Panc1 (cell line): ENCODE data around the gene RUNX1. TPM values are rescaled to one million over a fixed set of nuclear protein-coding genes. Genes with fewer than 3 reads are reported as not detected.

Source experiments
- ATAC-seq: fragments of 200-7000 bp; cut with Tn5 transposase; 2 replicates; pipeline ENCODE4 v1.9.1; 2020; ENCODE audit warnings: mild to moderate bottlenecking, moderate library complexity
- BruUV-seq: library from RNA; stranded (reverse); fragments of 400-500 nt; replicated peaks from 2 replicates; lab custom pipeline; 2021; lab: Mats Ljungman, UMichigan
- CTCF ChIA-PET: fragments of 300-600 bp; sonication (Branson Sonifier 250); formaldehyde crosslinking; loops from one replicate; lab custom pipeline; 2022; ENCODE audit warnings: antibody characterized with exemption; lab: Charles Lee
- POLR2A ChIA-PET: fragments of 300-600 bp; sonication (Branson Sonifier 250); formaldehyde crosslinking; loops from one replicate; lab custom pipeline; 2022; ENCODE audit warnings: antibody characterized with exemption; lab: Charles Lee
- DNase-seq: peaks from one replicate; pipeline ENCODE4 v3.0.0-alpha.2; 2010; ENCODE audit warnings: low read depth, low spot score
- H3K27ac ChIP-seq: 2 replicates; pipeline ENCODE4 v1.5.1; 2011; ENCODE audit warnings: mild to moderate bottlenecking, low read length, inconsistent platforms
- H3K27me3 ChIP-seq: fragments of 200-500 bp; sonication (Bioruptor generic); 2 replicates; pipeline ENCODE4 v1.6.0; 2014; ENCODE audit warnings: low read length, inconsistent platforms; ENCODE audit not compliant: control insufficient read depth, insufficient read depth
- H3K36me3 ChIP-seq: fragments of 200-500 bp; sonication (Bioruptor generic); 2 replicates; pipeline ENCODE4 v1.5.1; 2014; ENCODE audit warnings: inconsistent platforms, mild to moderate bottlenecking, low read length, moderate library complexity; ENCODE audit not compliant: control insufficient read depth, insufficient read depth
- H3K4me1 ChIP-seq: 2 replicates; pipeline ENCODE4 v1.5.1; 2011; ENCODE audit warnings: inconsistent platforms, mild to moderate bottlenecking, low read length, moderate library complexity; ENCODE audit not compliant: control insufficient read depth, insufficient read depth
- H3K4me3 ChIP-seq, 2 experiments: 2 replicates each; pipeline ENCODE4 v1.5.1; 2011 to 2012; ENCODE audit warnings: low read depth in 2 of 2, low read length in 2 of 2, mild to moderate bottlenecking in 2 of 2, inconsistent platforms in 1 of 2, moderate library complexity in 1 of 2
- H3K9me3 ChIP-seq: fragments of 200-500 bp; sonication (Bioruptor generic); 2 replicates; pipeline ENCODE4 v1.5.1; 2014; ENCODE audit warnings: low read depth, mild to moderate bottlenecking, inconsistent platforms, low read length, moderate library complexity; ENCODE audit not compliant: control insufficient read depth, insufficient read depth
- POLR2AphosphoS5 ChIP-seq: IDR thresholded peaks from 2 replicates; pipeline ENCODE4 v1.6.1; 2012; ENCODE audit warnings: mild to moderate bottlenecking, low read depth, low read length, moderate library complexity
- SIN3A ChIP-seq: IDR thresholded peaks from 2 replicates; pipeline ENCODE4 v1.6.1; 2012; ENCODE audit warnings: low read depth, mild to moderate bottlenecking, low read length, moderate library complexity, borderline replicate concordance; ENCODE audit not compliant: insufficient read depth
- TCF7L2 ChIP-seq: IDR thresholded peaks from 2 replicates; pipeline ENCODE4 v1.6.1; 2011; ENCODE audit warnings: mild to moderate bottlenecking, low read depth, low read length, inconsistent platforms
- in situ Hi-C: cut with HindIII; loops from 2 replicates; pipeline ENCODE4 v1.10.0; 2016; ENCODE audit warnings: low sequenced_read_pairs, low pct_unique_long_range_greater_than_20kb
- intact Hi-C: fragments of 100-400 bp; cut with micrococcal nuclease; formaldehyde crosslinking; loops from one replicate; pipeline ENCODE4 v1.10.0; 2022; ENCODE audit not compliant: unreplicated experiment
- total RNA-seq: library from RNA; stranded (reverse); gene quantifications from one replicate; pipeline ENCODE4 v1.2.1, GENCODE V29; 2021; ENCODE audit not compliant: unreplicated experiment
- TF ChIP-seq, protein P1 (sequence below), 2 experiments: IDR thresholded peaks; 2 replicates each; pipeline ENCODE4 v1.6.1; 2011 to 2012; ENCODE audit warnings: low read depth in 2 of 2, control low read depth in 1 of 2, low read length in 1 of 2, mild to moderate bottlenecking in 1 of 2, moderate library complexity in 1 of 2; ENCODE audit not compliant: insufficient read depth in 1 of 2
- TF ChIP-seq, protein P2 (sequence below): fragments of 450-650 bp; IDR thresholded peaks from 2 replicates; pipeline ENCODE4 v1.5.1; 2017; ENCODE audit warnings: mild to moderate bottlenecking

Gene RUNX1
- total RNA-seq, 1 experiment from 2014 or later = 22.4 TPM

DNA sequence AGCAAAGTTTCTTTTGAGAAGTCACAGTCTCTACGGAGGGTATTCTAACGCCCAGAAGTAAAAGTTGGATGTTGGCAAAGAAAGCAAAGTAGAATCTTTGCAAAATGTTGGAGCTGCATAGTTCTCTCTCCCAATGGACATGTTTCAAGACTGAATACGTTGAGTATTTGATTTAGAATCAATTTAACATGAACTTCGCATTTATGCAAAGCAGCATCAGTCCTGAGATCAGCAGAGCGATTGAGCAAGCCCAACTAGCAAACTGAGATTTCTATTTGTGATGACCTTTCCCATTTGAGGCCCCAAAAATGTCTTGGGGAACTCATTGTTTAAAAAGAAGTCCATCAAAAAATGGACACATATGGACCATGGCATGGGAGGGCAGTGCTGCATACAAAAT, 8.0 kb downstream of the RUNX1 start:
- BruUV-seq = no TSS peak
- in situ Hi-C loops = no loop called here
- no peaks in the 10 kb centered on the region for H3K36me3 ChIP-seq

DNA sequence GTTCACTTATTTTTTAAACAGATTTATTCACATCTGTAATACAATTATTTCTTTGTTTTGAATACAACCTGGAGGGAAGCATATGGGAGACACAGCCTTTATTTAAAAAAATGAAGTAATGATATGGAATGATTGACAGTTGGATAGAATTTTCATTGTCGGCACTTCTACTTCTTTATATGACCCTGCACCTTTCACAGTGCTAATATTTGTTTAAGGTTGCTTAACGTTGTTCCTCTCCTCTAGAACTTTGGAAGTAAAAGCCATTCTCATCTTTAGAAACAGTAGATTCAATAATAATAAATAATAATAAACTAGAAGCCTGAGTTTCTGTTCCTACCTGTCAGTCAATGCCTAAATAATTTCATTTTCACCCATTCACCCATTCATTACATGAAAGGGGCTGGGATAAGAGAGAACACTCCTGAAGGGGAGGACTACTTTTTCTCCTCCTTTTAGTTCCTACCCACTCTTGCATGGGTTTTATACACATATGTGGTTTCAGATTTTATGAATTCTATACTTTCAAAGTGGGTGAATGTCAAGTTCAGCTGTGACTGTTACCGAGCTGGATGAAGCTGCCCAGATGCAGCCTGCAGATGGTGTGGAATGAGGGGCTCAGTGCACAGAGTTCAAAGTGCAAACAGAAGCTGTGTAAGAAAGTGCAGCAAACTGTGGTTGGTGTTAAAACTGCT, 9.4 kb downstream of the RUNX1 start:
- Histone ChIP-seq H3K36me3 (no peaks in the 10 kb centered on the region), H3K9me3 (no peaks in the 10 kb centered on the region), H3K4me3 (no peak overlapping the region), H3K4me1 (no peaks in the 10 kb centered on the region), H3K27me3 (no peaks in the 10 kb centered on the region), H3K27ac (no peak overlapping the region)
- CTCF ChIA-PET = no interaction called here
- in situ Hi-C loops = no loop called here
- BruUV-seq = no TSS peak
- TF ChIP-seq, protein P1, sequence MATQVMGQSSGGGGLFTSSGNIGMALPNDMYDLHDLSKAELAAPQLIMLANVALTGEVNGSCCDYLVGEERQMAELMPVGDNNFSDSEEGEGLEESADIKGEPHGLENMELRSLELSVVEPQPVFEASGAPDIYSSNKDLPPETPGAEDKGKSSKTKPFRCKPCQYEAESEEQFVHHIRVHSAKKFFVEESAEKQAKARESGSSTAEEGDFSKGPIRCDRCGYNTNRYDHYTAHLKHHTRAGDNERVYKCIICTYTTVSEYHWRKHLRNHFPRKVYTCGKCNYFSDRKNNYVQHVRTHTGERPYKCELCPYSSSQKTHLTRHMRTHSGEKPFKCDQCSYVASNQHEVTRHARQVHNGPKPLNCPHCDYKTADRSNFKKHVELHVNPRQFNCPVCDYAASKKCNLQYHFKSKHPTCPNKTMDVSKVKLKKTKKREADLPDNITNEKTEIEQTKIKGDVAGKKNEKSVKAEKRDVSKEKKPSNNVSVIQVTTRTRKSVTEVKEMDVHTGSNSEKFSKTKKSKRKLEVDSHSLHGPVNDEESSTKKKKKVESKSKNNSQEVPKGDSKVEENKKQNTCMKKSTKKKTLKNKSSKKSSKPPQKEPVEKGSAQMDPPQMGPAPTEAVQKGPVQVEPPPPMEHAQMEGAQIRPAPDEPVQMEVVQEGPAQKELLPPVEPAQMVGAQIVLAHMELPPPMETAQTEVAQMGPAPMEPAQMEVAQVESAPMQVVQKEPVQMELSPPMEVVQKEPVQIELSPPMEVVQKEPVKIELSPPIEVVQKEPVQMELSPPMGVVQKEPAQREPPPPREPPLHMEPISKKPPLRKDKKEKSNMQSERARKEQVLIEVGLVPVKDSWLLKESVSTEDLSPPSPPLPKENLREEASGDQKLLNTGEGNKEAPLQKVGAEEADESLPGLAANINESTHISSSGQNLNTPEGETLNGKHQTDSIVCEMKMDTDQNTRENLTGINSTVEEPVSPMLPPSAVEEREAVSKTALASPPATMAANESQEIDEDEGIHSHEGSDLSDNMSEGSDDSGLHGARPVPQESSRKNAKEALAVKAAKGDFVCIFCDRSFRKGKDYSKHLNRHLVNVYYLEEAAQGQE (IDR thresholded peaks at IDR 0.05; ENCODE audit: insufficient read depth in 1 of 2, low read depth in 2 of 2, low read length in 1 of 2) = no peak
- no peak for TF ChIP-seq TCF7L2
- TF ChIP-seq POLR2AphosphoS5 = no peak
- TF ChIP-seq SIN3A = no peak
- TF ChIP-seq, protein P2, sequence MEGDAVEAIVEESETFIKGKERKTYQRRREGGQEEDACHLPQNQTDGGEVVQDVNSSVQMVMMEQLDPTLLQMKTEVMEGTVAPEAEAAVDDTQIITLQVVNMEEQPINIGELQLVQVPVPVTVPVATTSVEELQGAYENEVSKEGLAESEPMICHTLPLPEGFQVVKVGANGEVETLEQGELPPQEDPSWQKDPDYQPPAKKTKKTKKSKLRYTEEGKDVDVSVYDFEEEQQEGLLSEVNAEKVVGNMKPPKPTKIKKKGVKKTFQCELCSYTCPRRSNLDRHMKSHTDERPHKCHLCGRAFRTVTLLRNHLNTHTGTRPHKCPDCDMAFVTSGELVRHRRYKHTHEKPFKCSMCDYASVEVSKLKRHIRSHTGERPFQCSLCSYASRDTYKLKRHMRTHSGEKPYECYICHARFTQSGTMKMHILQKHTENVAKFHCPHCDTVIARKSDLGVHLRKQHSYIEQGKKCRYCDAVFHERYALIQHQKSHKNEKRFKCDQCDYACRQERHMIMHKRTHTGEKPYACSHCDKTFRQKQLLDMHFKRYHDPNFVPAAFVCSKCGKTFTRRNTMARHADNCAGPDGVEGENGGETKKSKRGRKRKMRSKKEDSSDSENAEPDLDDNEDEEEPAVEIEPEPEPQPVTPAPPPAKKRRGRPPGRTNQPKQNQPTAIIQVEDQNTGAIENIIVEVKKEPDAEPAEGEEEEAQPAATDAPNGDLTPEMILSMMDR = no peak
- ATAC-seq (no peak), DNase-seq (no peak)
- intact Hi-C loops = loop anchor here (10.0 kb wide), 1 partner anchor 215 kb away; no protein-coding TSS in a partner anchor
- POLR2A ChIA-PET = no interaction called here

More for the DNA sequence above, 8.0 kb downstream of the RUNX1 start:
- TF ChIP-seq POLR2AphosphoS5 = no peak
- TF ChIP-seq, protein P2 = no peak
- TF ChIP-seq, protein P1 (IDR thresholded peaks at IDR 0.05; ENCODE audit: insufficient read depth in 1 of 2, low read depth in 2 of 2, low read length in 1 of 2) = no peak
- no peak for TF ChIP-seq TCF7L2
- no peak for TF ChIP-seq SIN3A
- intact Hi-C loops = loop anchor here (10.0 kb wide), 1 partner anchor 214 kb away; no protein-coding TSS in a partner anchor
- Histone ChIP-seq H3K9me3 (no peaks in the 10 kb centered on the region), H3K27me3 (no peaks in the 10 kb centered on the region), H3K4me1 (no peaks in the 10 kb centered on the region), H3K27ac (no peak overlapping the region), H3K4me3 (no peak overlapping the region)
- ChIA-PET POLR2A (interaction anchor here (0.7 kb wide), 1 partner anchor 386 kb away, joined by 16 read pairs; no protein-coding TSS in a partner anchor), CTCF (interaction anchor here (0.6 to 0.7 kb wide), 2 partner anchors 14 to 930 kb away, joined by 12 read pairs; no protein-coding TSS in a partner anchor)
- DNase-seq (no peak), ATAC-seq (no peak)
